Chondrocyte (in vitro differentiated cells): ENCODE results near the gene SLC6A19. TPM values are rescaled to one million over a fixed set of nuclear protein-coding genes. Genes with fewer than 3 reads are reported as not detected.

Experiments used
- DNase-seq: peaks from one replicate; pipeline ENCODE4 v3.0.0; 2021; ENCODE audit warnings: mixed read lengths, low spot score
- H3K27ac Mint-ChIP-seq: one replicate; pipeline ENCODE4 v1.8.0; 2021; ENCODE audit warnings: mild to moderate bottlenecking, moderate library complexity, mixed read lengths; ENCODE audit not compliant: unreplicated experiment
- H3K27me3 Mint-ChIP-seq: 2 replicates; pipeline ENCODE4 v1.8.0; 2021; ENCODE audit warnings: low read depth, mixed read lengths
- H3K36me3 Mint-ChIP-seq: 2 replicates; pipeline ENCODE4 v1.8.0; 2021; ENCODE audit warnings: low read depth, mixed read lengths
- H3K4me1 Mint-ChIP-seq: 2 replicates; pipeline ENCODE4 v1.8.0; 2021; ENCODE audit warnings: low read depth, mild to moderate bottlenecking, mixed read lengths
- H3K4me3 Mint-ChIP-seq: one replicate; pipeline ENCODE4 v1.8.0; 2021; ENCODE audit warnings: mild to moderate bottlenecking, moderate library complexity, mixed read lengths; ENCODE audit not compliant: unreplicated experiment
- H3K9me3 Mint-ChIP-seq: 2 replicates; pipeline ENCODE4 v1.8.0; 2021; ENCODE audit warnings: low read depth, mixed read lengths
- CTCF ChIP-seq: fragments of 200-600 bp; sonication (generic); IDR thresholded peaks from 2 replicates; pipeline ENCODE4 v1.5.0; 2021; ENCODE audit warnings: antibody characterized with exemption, mild to moderate bottlenecking, moderate library complexity
- total RNA-seq: library from RNA; stranded (reverse); gene quantifications from 3 replicates; pipeline ENCODE4 v1.2.1, GENCODE V29; 2021

The SLC6A19 gene
- total RNA-seq, 1 donor from 2014 or later = not detected

- H3K4me3 Mint-ChIP-seq = no peak overlapping the region
- H3K27ac Mint-ChIP-seq = no peak overlapping the region
- TF ChIP-seq CTCF = no peak
- H3K4me1 Mint-ChIP-seq = no peaks in the 10 kb centered on the region
- no peaks in the 10 kb centered on the region for H3K36me3 Mint-ChIP-seq
- no peaks in the 10 kb centered on the region for H3K9me3 Mint-ChIP-seq
- peaks cover 28% of the 10 kb centered on the region for H3K27me3 Mint-ChIP-seq
- no peak for DNase-seq
Observed at GRCh38 chr5:1251678-1252580, 50.5 kb downstream of the SLC6A19 start.

- H3K4me3 Mint-ChIP-seq = no peak overlapping the region
- no peaks in the 10 kb centered on the region for H3K9me3 Mint-ChIP-seq
- no peak overlapping the region for H3K27ac Mint-ChIP-seq
- DNase-seq = no peak
- no peak for TF ChIP-seq CTCF
- H3K27me3 Mint-ChIP-seq = peaks cover 30% of the 10 kb centered on the region
- no peaks in the 10 kb centered on the region for H3K36me3 Mint-ChIP-seq
- H3K4me1 Mint-ChIP-seq = no peaks in the 10 kb centered on the region
Observed at GRCh38 chr5:1252681-1253080, 51.3 kb downstream of the SLC6A19 start.

GRCh38 chr5:1253456-1254105 is 52.2 kb downstream of the SLC6A19 start:
- Mint-ChIP-seq H3K27ac (no peak overlapping the region), H3K36me3 (no peaks in the 10 kb centered on the region), H3K4me1 (no peaks in the 10 kb centered on the region), H3K27me3 (peaks cover 34% of the 10 kb centered on the region), H3K4me3 (no peak overlapping the region), H3K9me3 (no peaks in the 10 kb centered on the region)
- no peak for DNase-seq
- TF ChIP-seq CTCF = no peak

GRCh38 chr5:1254196-1254595 is 52.8 kb downstream of the SLC6A19 start:
- Mint-ChIP-seq H3K27ac (no peak overlapping the region), H3K27me3 (peaks cover 33% of the 10 kb centered on the region), H3K4me1 (no peaks in the 10 kb centered on the region), H3K36me3 (no peaks in the 10 kb centered on the region), H3K4me3 (no peak overlapping the region), H3K9me3 (no peaks in the 10 kb centered on the region)
- no peak for TF ChIP-seq CTCF
- DNase-seq = no peak

- H3K27me3 Mint-ChIP-seq = peaks cover 30% of the 10 kb centered on the region
- no peak overlapping the region for H3K27ac Mint-ChIP-seq
- H3K36me3 Mint-ChIP-seq = no peaks in the 10 kb centered on the region
- H3K4me1 Mint-ChIP-seq = no peaks in the 10 kb centered on the region
- no peaks in the 10 kb centered on the region for H3K9me3 Mint-ChIP-seq
- H3K4me3 Mint-ChIP-seq = no peak overlapping the region
- no peak for DNase-seq
- no peak for TF ChIP-seq CTCF
Observed at GRCh38 chr5:1255081-1255561, 53.7 kb downstream of the SLC6A19 start.
